SK-N-SH treated with all-trans-retinoic acid at 6 μM for 48 hours (cell line): Measurements from ENCODE around the gene IFT74.
A peak's percentile ranks its signal among the peaks of the same experiment; 100 is the strongest.

Experiments
- ATAC-seq: fragments of 200-7000 bp; cut with Tn5 transposase; 3 replicates; pipeline ENCODE4 v1.9.1; 2020; ENCODE audit warnings: mild to moderate bottlenecking, moderate library complexity
- ARNTL ChIP-seq: fragments of 450-650 bp; formaldehyde crosslinking; IDR thresholded peaks from 2 replicates; pipeline ENCODE4 v1.5.0; 2020; ENCODE audit warnings: low read depth, mild to moderate bottlenecking, moderate library complexity, borderline replicate concordance
- BACH2 ChIP-seq: fragments of 250-450 bp; sonication (Bioruptor Pico); IDR thresholded peaks from 2 replicates; pipeline ENCODE4 v1.9.0; 2021; ENCODE audit warnings: mild to moderate bottlenecking, borderline replicate concordance
- ESRRG ChIP-seq: fragments of 250-450 bp; sonication (Bioruptor Pico); IDR thresholded peaks from 2 replicates; pipeline ENCODE4 v1.6.1; 2021; ENCODE audit warnings: mild to moderate bottlenecking
- GLIS3 ChIP-seq: fragments of 250-450 bp; sonication (Bioruptor Pico); IDR thresholded peaks from 2 replicates; pipeline ENCODE4 v1.5.0; 2020; ENCODE audit warnings: mild to moderate bottlenecking, moderate library complexity
- OSR1 ChIP-seq: fragments of 250-450 bp; sonication (Bioruptor Pico); IDR thresholded peaks from 2 replicates; pipeline ENCODE4 v1.8.0; 2022; ENCODE audit warnings: moderate library complexity, mild to moderate bottlenecking, inconsistent platforms
- PATZ1 ChIP-seq: fragments of 250-450 bp; sonication (Bioruptor Pico); IDR thresholded peaks from 2 replicates; pipeline ENCODE4 v1.8.0; 2020; ENCODE audit warnings: mild to moderate bottlenecking, moderate library complexity, borderline replicate concordance
- POU6F1 ChIP-seq: fragments of 250-450 bp; sonication (Bioruptor Pico); IDR thresholded peaks from 2 replicates; pipeline ENCODE4 v1.8.0; 2021; ENCODE audit warnings: low read depth, mild to moderate bottlenecking, moderate library complexity, borderline replicate concordance
- RARB ChIP-seq: fragments of 250-450 bp; sonication (Bioruptor Pico); IDR thresholded peaks from 2 replicates; pipeline ENCODE4 v1.8.0; 2021; ENCODE audit warnings: mild to moderate bottlenecking, moderate library complexity
- SNAI2 ChIP-seq: fragments of 250-450 bp; sonication (Bioruptor Pico); IDR thresholded peaks from 2 replicates; pipeline ENCODE4 v1.5.0; 2020; ENCODE audit warnings: mild to moderate bottlenecking, moderate library complexity
- TCF4 ChIP-seq: fragments of 250-450 bp; sonication (Bioruptor Pico); IDR thresholded peaks from 2 replicates; pipeline ENCODE4 v1.8.0; 2021; ENCODE audit warnings: mild to moderate bottlenecking, moderate library complexity, borderline replicate concordance
- TOX ChIP-seq: fragments of 250-450 bp; sonication (Bioruptor Pico); IDR thresholded peaks from 2 replicates; pipeline ENCODE4 v1.8.0; 2021; ENCODE audit warnings: mild to moderate bottlenecking, moderate library complexity, borderline replicate concordance
- ZC3H10 ChIP-seq: fragments of 250-450 bp; sonication (Bioruptor Pico); IDR thresholded peaks from 2 replicates; pipeline ENCODE4 v1.5.1; 2021; ENCODE audit warnings: mild to moderate bottlenecking, moderate library complexity
- ZFP3 ChIP-seq: fragments of 250-450 bp; sonication (Bioruptor Pico); IDR thresholded peaks from 2 replicates; pipeline ENCODE4 v1.5.0; 2020; ENCODE audit warnings: mild to moderate bottlenecking, moderate library complexity
- ZFP30 ChIP-seq: fragments of 450-650 bp; formaldehyde crosslinking; IDR thresholded peaks from 2 replicates; pipeline ENCODE4 v1.5.0; 2022; ENCODE audit warnings: mild to moderate bottlenecking, moderate library complexity
- ZNF70 ChIP-seq: fragments of 450-650 bp; formaldehyde crosslinking; IDR thresholded peaks from 2 replicates; pipeline ENCODE4 v1.5.0; 2020; ENCODE audit warnings: mild to moderate bottlenecking, moderate library complexity
- ZNF8 ChIP-seq: fragments of 450-650 bp; formaldehyde crosslinking; IDR thresholded peaks from 2 replicates; pipeline ENCODE4 v1.5.0; 2020; ENCODE audit warnings: mild to moderate bottlenecking, moderate library complexity
- TF ChIP-seq, protein P1 (sequence below): fragments of 250-450 bp; sonication (Bioruptor Pico); IDR thresholded peaks from 2 replicates; pipeline ENCODE4 v1.5.0; 2020; ENCODE audit warnings: mild to moderate bottlenecking, moderate library complexity
- TF ChIP-seq, protein P2 (sequence below): fragments of 250-450 bp; sonication (Bioruptor Pico); IDR thresholded peaks from 2 replicates; pipeline ENCODE4 v1.5.1; 2020; ENCODE audit warnings: low read depth, mild to moderate bottlenecking, moderate library complexity
- TF ChIP-seq, protein P3 (sequence below): fragments of 250-450 bp; sonication (Bioruptor Pico); IDR thresholded peaks from 2 replicates; pipeline ENCODE4 v1.5.1; 2021; ENCODE audit warnings: mild to moderate bottlenecking, moderate library complexity

The IFT74 gene

GRCh38 chr9:26955921-26956859, at the start of gene IFT74:
Gene IFT74, plus strand, starts transcription at chr9:26956412. Its CDS starts 5,556 bp downstream, at chr9:26961968.
- ATAC-seq = peak; percentile 100
- TF ChIP-seq ZNF8 (no peak), GLIS3 (no peak), PATZ1 (CRISPR knock-in tag) (no peak), ESRRG (CRISPR knock-in tag) (no peak), ZFP3 (CRISPR knock-in tag) (peak; percentile 13; the same call in 1 of the 2 replicates), TCF4 (0 out of 2 replicates have a peak, but pooled peaks have one; percentile 38), TOX (no peak), SNAI2 (CRISPR knock-in tag) (no peak)
- TF ChIP-seq, protein P1, sequence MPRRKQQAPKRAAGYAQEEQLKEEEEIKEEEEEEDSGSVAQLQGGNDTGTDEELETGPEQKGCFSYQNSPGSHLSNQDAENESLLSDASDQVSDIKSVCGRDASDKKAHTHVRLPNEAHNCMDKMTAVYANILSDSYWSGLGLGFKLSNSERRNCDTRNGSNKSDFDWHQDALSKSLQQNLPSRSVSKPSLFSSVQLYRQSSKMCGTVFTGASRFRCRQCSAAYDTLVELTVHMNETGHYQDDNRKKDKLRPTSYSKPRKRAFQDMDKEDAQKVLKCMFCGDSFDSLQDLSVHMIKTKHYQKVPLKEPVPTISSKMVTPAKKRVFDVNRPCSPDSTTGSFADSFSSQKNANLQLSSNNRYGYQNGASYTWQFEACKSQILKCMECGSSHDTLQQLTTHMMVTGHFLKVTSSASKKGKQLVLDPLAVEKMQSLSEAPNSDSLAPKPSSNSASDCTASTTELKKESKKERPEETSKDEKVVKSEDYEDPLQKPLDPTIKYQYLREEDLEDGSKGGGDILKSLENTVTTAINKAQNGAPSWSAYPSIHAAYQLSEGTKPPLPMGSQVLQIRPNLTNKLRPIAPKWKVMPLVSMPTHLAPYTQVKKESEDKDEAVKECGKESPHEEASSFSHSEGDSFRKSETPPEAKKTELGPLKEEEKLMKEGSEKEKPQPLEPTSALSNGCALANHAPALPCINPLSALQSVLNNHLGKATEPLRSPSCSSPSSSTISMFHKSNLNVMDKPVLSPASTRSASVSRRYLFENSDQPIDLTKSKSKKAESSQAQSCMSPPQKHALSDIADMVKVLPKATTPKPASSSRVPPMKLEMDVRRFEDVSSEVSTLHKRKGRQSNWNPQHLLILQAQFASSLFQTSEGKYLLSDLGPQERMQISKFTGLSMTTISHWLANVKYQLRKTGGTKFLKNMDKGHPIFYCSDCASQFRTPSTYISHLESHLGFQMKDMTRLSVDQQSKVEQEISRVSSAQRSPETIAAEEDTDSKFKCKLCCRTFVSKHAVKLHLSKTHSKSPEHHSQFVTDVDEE (CRISPR knock-in tag) = peak; percentile 37; the same call in 1 of the 2 replicates

DNA sequence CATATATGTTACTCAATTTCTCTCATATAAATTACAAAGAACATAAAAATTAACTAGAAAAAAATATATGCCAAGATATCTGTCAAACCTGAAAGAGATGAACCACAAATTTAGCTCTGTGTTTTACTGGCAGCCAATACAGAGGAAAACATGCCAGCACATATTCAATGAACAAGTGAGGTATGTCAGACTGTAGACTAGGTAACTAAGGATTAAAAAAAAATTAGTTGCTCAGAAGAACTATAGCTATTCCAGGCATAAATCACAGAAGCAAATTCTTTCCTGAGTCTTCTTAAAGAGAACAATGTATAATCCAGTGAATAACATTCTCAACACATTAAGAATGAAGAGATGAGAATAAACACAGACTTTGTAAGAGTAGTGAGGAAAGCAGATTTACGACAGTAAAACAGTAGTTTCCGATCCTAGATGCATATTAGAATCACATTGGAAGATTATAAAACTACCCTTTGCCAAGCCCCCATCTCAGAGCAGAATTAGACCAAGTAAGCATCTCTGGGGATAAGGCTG, 43.0 kb upstream of the IFT74 start:
- TF ChIP-seq ZNF70 = no peak
- no peak for ATAC-seq

- no peak for ATAC-seq
- no peak for TF ChIP-seq OSR1 (CRISPR knock-in tag)
- no peak for TF ChIP-seq BACH2
- no peak for TF ChIP-seq ARNTL (CRISPR knock-in tag)
- TF ChIP-seq ZFP30 (CRISPR knock-in tag) = no peak
- TF ChIP-seq ESRRG (CRISPR knock-in tag) = no peak
- TF ChIP-seq, protein P2, sequence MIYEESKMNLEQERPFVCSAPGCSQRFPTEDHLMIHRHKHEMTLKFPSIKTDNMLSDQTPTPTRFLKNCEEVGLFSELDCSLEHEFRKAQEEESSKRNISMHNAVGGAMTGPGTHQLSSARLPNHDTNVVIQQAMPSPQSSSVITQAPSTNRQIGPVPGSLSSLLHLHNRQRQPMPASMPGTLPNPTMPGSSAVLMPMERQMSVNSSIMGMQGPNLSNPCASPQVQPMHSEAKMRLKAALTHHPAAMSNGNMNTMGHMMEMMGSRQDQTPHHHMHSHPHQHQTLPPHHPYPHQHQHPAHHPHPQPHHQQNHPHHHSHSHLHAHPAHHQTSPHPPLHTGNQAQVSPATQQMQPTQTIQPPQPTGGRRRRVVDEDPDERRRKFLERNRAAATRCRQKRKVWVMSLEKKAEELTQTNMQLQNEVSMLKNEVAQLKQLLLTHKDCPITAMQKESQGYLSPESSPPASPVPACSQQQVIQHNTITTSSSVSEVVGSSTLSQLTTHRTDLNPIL (CRISPR knock-in tag) = no peak
- TF ChIP-seq SNAI2 (CRISPR knock-in tag) = no peak
- TF ChIP-seq ZC3H10 = no peak
- no peak for TF ChIP-seq PATZ1 (CRISPR knock-in tag)
- no peak for TF ChIP-seq RARB
- no peak for TF ChIP-seq ZFP3 (CRISPR knock-in tag)
- no peak for TF ChIP-seq POU6F1 (CRISPR knock-in tag)
- TF ChIP-seq, protein P3, sequence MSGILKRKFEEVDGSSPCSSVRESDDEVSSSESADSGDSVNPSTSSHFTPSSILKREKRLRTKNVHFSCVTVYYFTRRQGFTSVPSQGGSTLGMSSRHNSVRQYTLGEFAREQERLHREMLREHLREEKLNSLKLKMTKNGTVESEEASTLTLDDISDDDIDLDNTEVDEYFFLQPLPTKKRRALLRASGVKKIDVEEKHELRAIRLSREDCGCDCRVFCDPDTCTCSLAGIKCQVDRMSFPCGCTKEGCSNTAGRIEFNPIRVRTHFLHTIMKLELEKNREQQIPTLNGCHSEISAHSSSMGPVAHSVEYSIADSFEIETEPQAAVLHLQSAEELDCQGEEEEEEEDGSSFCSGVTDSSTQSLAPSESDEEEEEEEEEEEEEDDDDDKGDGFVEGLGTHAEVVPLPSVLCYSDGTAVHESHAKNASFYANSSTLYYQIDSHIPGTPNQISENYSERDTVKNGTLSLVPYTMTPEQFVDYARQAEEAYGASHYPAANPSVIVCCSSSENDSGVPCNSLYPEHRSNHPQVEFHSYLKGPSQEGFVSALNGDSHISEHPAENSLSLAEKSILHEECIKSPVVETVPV (CRISPR knock-in tag) = no peak
- no peak for TF ChIP-seq ZNF8
Observed at GRCh38 chr9:26919698-26920097, 36.5 kb upstream of the IFT74 start.
